GM12892 (cell line): ENCODE measurements around the gene F8.

Experiments used
- POLR2A ChIP-seq: IDR thresholded peaks from 2 replicates; pipeline ENCODE4 v1.6.1; 2011; ENCODE audit warnings: low read depth, low read length, control low read depth
- POLR2AphosphoS5 ChIP-seq: IDR thresholded peaks from 2 replicates; pipeline ENCODE4 v1.6.1; 2011; ENCODE audit warnings: low read depth, low read length, control low read depth

DNA sequence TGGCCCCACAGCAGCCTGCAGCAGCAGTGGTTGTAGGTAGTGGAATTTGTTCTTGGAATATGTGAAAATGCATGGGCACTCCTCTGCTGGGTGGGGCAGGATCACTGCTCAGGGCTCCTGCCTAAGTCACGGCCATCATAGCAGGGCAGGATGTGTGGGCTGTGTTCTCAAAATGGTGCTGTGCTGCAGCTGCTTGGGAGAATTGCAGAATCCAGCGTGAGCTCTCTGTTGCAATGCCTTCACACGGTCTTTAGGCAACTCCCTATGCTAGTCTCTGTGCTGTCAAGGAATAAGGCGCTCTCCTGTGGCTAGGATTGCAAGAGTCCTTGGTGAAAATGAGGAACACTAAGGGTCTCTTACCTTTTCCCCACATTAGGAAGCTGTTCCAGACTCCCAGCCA, 42.9 kb downstream of the F8 start:
- TF ChIP-seq POLR2AphosphoS5 = no peak
- TF ChIP-seq POLR2A = no peak
